HepG2 (cell line): Measurements from ENCODE around the gene EFCAB11. TPM values are rescaled to one million over a fixed set of nuclear protein-coding genes. Genes with fewer than 3 reads are reported as not detected.
A peak's percentile ranks its signal among the peaks of the same experiment; 100 is the strongest.

Experiments
- CREM ChIP-seq, 2 experiments: sonication (generic) in 1 of 2; formaldehyde crosslinking in 1 of 2; IDR thresholded peaks; 2 replicates each; pipeline versions ENCODE4 v1.4.0 to v1.6.1; 2016 to 2020; ENCODE audit warnings: antibody characterized with exemption in 1 of 2, mild to moderate bottlenecking in 1 of 2, missing genetic modification reagents in 1 of 2
- FOXO1 ChIP-seq: sonication (generic); formaldehyde crosslinking; IDR thresholded peaks from 2 replicates; pipeline ENCODE4 v1.4.0; 2020; ENCODE audit warnings: missing genetic modification reagents
- FOXP1 ChIP-seq, 2 experiments: fragments of 450-650 bp in 1 of 2; IDR thresholded peaks; 2 replicates each; pipeline ENCODE4 v1.6.1; 2017 to 2018; ENCODE audit warnings: antibody characterized with exemption in 1 of 2
- GTF2F1 ChIP-seq: fragments of 150-350 bp; IDR thresholded peaks from 2 replicates; pipeline ENCODE4 v1.6.1; 2014; ENCODE audit warnings: low read length
- IRF9 ChIP-seq: sonication (generic); formaldehyde crosslinking; IDR thresholded peaks from 2 replicates; pipeline ENCODE4 v1.8.0; 2022; ENCODE audit warnings: missing genetic modification reagents, mild to moderate bottlenecking, borderline replicate concordance
- MTF1 ChIP-seq: sonication (generic); formaldehyde crosslinking; IDR thresholded peaks from 2 replicates; pipeline ENCODE4 v1.5.0; 2020; ENCODE audit warnings: missing genetic modification reagents
- NCOR1 ChIP-seq: fragments of 200-600 bp; sonication (generic); IDR thresholded peaks from 2 replicates; pipeline ENCODE4 v1.7.0; 2017; ENCODE audit warnings: antibody characterized with exemption, low read length, borderline replicate concordance
- NFYB ChIP-seq: sonication (generic); formaldehyde crosslinking; IDR thresholded peaks from 2 replicates; pipeline ENCODE4 v1.4.0; 2020; ENCODE audit warnings: missing genetic modification reagents
- NR0B2 ChIP-seq: sonication (generic); formaldehyde crosslinking; IDR thresholded peaks from 2 replicates; pipeline ENCODE4 v1.4.0; 2020; ENCODE audit warnings: mild to moderate bottlenecking, missing genetic modification reagents
- NR1H2 ChIP-seq: sonication (generic); formaldehyde crosslinking; IDR thresholded peaks from 2 replicates; pipeline ENCODE4 v1.8.1; 2022; ENCODE audit warnings: low read depth, missing genetic modification reagents, borderline replicate concordance
- REPIN1 ChIP-seq: sonication (generic); formaldehyde crosslinking; IDR thresholded peaks from 2 replicates; pipeline ENCODE4 v1.8.0; 2022; ENCODE audit warnings: missing genetic modification reagents, low read depth, mild to moderate bottlenecking, borderline replicate concordance
- SALL1 ChIP-seq: sonication (generic); formaldehyde crosslinking; IDR thresholded peaks from 2 replicates; pipeline ENCODE4 v1.8.0; 2022; ENCODE audit warnings: mild to moderate bottlenecking, missing genetic modification reagents
- SRSF1 ChIP-seq: fragments of 200-400 bp; formaldehyde crosslinking; optimal IDR thresholded peaks from 2 replicates; pipeline ENCODE3; 2017; ENCODE audit warnings: mild to moderate bottlenecking, low read depth, low read length, moderate library complexity
- TRIM24 ChIP-seq: sonication (generic); formaldehyde crosslinking; IDR thresholded peaks from 2 replicates; pipeline ENCODE4 v1.8.0; 2022; ENCODE audit warnings: mild to moderate bottlenecking, missing genetic modification reagents
- ZBTB34 ChIP-seq: sonication (generic); formaldehyde crosslinking; IDR thresholded peaks from 2 replicates; pipeline ENCODE4 v1.8.0; 2022; ENCODE audit warnings: mild to moderate bottlenecking, missing genetic modification reagents
- ZFP1 ChIP-seq: IDR thresholded peaks from 2 replicates; pipeline ENCODE4 v1.6.1; 2016
- ZFP37 ChIP-seq: sonication (generic); formaldehyde crosslinking; IDR thresholded peaks from 2 replicates; pipeline ENCODE4 v1.4.0; 2020; ENCODE audit warnings: missing genetic modification reagents, borderline replicate concordance
- ZNF12 ChIP-seq: sonication (generic); formaldehyde crosslinking; IDR thresholded peaks from 2 replicates; pipeline ENCODE4 v1.5.0; 2020; ENCODE audit warnings: missing genetic modification reagents
- ZNF282 ChIP-seq: fragments of 450-650 bp; IDR thresholded peaks from 2 replicates; pipeline ENCODE4 v1.6.1; 2018; ENCODE audit not compliant: partially characterized antibody
- ZNF703 ChIP-seq: sonication (generic); formaldehyde crosslinking; IDR thresholded peaks from 2 replicates; pipeline ENCODE4 v1.5.1; 2020; ENCODE audit warnings: missing genetic modification reagents, mild to moderate bottlenecking, moderate library complexity, borderline replicate concordance
- polyA plus RNA-seq, 8 experiments: library from polyadenylated mRNA; depleted of rRNA in 3 of 8; stranded (reverse) in 7 of 8; unstranded in 1 of 8; fragments of >200 nt; fragmentation: Illumina TruSeq in 4 of 8; extraction: Trizol in 4 of 8; gene quantifications; 2 replicates each; pipeline versions ENCODE4 v1.2.1 to v1.2.3, GENCODE V29; 2011 to 2016; ENCODE audit warnings: low read depth in 4 of 8, missing spikeins in 1 of 8, mixed read lengths in 1 of 8; ENCODE audit not compliant: insufficient read depth in 1 of 8
- total RNA-seq, 5 experiments: library from RNA; depleted of rRNA; stranded (reverse); fragments of >200 nt; fragmentation: Illumina TruSeq; extraction: Trizol; gene quantifications; 2 replicates each; pipeline ENCODE4 v1.2.3, GENCODE V29; 2016; ENCODE audit warnings: low read depth in 1 of 5
- TF ChIP-seq, protein P1 (sequence below): sonication (generic); formaldehyde crosslinking; IDR thresholded peaks from 2 replicates; pipeline ENCODE4 v1.4.0; 2020; ENCODE audit warnings: mild to moderate bottlenecking, missing genetic modification reagents

Gene EFCAB11
- total and polyA plus RNA-seq, 2 of the 13 experiments (the other 11 are each of a cell fraction or from before 2014, with no cell fraction given) = 8.2 to 31.5 TPM

DNA sequence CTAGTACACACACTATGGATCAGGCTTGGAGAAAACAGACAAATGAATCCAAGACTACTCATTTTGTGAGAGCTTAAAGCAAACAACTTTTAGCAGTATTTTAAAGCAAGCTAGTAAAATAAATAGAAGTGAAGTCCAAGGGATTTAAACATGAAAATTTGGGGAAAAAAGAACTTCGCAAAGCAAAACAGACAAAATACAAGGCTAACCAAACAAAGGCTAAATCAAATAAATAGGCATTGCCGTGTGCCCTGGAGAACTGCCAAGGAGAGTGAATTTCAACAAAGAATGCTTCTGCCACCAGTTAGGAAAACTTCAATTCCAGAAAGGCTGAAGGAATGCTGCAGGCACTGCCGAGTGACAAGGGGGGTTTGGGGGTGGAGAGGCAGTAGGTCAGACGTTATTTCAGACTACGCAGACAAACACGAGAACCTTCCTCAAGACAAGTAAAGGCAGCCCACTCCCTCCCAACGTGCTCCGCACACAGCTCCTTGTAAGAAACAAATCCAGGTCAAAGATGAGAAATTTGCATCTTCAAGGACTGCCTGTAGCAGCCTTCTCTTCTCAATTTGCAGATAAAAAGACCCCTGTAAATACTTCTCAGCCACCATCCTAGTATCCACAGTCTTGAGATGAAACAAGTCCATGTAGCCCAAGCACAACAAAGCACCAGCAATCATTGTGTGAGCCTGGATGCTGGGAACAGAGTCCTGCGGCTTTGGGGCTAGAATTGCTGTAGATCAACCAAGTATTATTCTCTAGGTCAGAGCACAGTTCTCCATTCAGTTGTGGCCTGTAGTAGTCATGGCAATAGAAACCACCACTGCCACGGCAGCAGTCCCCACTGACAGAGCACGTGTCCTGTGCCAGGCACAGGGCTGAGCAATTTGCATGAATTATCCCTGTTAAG lies 43.3 kb downstream of the EFCAB11 start (continued):
- TF ChIP-seq CREM (IDR thresholded peaks at IDR 0.05) (peak; percentile 78), CREM (CRISPR knock-in tag; IDR thresholded peaks at IDR 0.05) (no peak), ZFP1 (CRISPR knock-in tag) (no peak), REPIN1 (no peak), NFYB (CRISPR knock-in tag) (no peak), IRF9 (no peak), TRIM24 (no peak), FOXO1 (peak; percentile 63), ZNF703 (CRISPR knock-in tag) (no peak), GTF2F1 (no peak), MTF1 (CRISPR knock-in tag) (no peak), ZNF282 (no peak), ZNF12 (CRISPR knock-in tag) (no peak), FOXP1 (IDR thresholded peaks at IDR 0.05) (peak; percentile 50; the same call in 1 of the 2 replicates), FOXP1 (CRISPR knock-in tag; IDR thresholded peaks at IDR 0.05) (peak; percentile 80), ZBTB34 (peak; percentile 91; the same call in 1 of the 2 replicates), SALL1 (peak; percentile 90), SRSF1 (no peak), ZFP37 (CRISPR knock-in tag) (no peak), NR0B2 (no peak), NR1H2 (no peak), NCOR1 (peak; percentile 74; the same call in 1 of the 2 replicates)
- TF ChIP-seq, protein P1, sequence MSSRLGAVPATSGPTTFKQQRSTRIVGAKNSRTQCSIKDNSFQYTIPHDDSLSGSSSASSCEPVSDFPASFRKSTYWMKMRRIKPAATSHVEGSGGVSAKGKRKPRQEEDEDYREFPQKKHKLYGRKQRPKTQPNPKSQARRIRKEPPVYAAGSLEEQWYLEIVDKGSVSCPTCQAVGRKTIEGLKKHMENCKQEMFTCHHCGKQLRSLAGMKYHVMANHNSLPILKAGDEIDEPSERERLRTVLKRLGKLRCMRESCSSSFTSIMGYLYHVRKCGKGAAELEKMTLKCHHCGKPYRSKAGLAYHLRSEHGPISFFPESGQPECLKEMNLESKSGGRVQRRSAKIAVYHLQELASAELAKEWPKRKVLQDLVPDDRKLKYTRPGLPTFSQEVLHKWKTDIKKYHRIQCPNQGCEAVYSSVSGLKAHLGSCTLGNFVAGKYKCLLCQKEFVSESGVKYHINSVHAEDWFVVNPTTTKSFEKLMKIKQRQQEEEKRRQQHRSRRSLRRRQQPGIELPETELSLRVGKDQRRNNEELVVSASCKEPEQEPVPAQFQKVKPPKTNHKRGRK (CRISPR knock-in tag) = no peak
